Astrocyte of the spinal cord (primary cell): ENCODE results near the gene TIAM1.

ENCODE experiments used
- DNase-seq: peaks from one replicate; pipeline ENCODE4 v3.0.0; 2011; ENCODE audit warnings: low read depth, low spot score
- H3K4me3 ChIP-seq: 2 replicates; pipeline ENCODE4 v1.5.1; 2011; ENCODE audit warnings: low read depth, mild to moderate bottlenecking, low read length, moderate library complexity
- in situ Hi-C: cut with HindIII; loops from 2 replicates; pipeline ENCODE4 v1.10.0; 2017; ENCODE audit warnings: low sequenced_read_pairs
- TF ChIP-seq, protein P1 (sequence below): IDR thresholded peaks from 2 replicates; pipeline ENCODE4 v1.5.1; 2012; ENCODE audit warnings: low read depth, mild to moderate bottlenecking, low read length, inconsistent platforms

The TIAM1 gene

DNA sequence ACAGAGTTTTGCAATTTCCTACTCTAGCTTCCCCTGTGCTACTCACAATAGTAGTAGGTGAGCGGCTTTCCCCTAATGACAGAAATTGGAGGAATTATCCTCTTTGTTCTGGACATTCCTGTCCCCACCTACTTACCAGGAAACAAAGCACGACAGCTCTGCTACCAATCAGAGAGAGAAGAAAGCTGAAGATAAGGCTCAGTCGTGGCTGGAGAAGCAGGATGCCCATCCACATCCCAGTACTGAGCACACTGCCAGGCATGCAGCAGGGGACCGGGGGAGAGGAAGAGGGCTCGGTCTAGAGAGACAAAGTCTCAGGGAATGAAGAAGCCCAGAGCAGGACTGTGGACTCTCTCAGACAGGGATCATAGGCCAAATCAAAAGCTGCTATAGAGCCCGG lies 171.7 kb downstream of the TIAM1 start:
- in situ Hi-C loops = no loop called here
- H3K4me3 ChIP-seq = no peak overlapping the region
- TF ChIP-seq, protein P1, sequence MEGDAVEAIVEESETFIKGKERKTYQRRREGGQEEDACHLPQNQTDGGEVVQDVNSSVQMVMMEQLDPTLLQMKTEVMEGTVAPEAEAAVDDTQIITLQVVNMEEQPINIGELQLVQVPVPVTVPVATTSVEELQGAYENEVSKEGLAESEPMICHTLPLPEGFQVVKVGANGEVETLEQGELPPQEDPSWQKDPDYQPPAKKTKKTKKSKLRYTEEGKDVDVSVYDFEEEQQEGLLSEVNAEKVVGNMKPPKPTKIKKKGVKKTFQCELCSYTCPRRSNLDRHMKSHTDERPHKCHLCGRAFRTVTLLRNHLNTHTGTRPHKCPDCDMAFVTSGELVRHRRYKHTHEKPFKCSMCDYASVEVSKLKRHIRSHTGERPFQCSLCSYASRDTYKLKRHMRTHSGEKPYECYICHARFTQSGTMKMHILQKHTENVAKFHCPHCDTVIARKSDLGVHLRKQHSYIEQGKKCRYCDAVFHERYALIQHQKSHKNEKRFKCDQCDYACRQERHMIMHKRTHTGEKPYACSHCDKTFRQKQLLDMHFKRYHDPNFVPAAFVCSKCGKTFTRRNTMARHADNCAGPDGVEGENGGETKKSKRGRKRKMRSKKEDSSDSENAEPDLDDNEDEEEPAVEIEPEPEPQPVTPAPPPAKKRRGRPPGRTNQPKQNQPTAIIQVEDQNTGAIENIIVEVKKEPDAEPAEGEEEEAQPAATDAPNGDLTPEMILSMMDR = no peak
- no peak for DNase-seq

DNA sequence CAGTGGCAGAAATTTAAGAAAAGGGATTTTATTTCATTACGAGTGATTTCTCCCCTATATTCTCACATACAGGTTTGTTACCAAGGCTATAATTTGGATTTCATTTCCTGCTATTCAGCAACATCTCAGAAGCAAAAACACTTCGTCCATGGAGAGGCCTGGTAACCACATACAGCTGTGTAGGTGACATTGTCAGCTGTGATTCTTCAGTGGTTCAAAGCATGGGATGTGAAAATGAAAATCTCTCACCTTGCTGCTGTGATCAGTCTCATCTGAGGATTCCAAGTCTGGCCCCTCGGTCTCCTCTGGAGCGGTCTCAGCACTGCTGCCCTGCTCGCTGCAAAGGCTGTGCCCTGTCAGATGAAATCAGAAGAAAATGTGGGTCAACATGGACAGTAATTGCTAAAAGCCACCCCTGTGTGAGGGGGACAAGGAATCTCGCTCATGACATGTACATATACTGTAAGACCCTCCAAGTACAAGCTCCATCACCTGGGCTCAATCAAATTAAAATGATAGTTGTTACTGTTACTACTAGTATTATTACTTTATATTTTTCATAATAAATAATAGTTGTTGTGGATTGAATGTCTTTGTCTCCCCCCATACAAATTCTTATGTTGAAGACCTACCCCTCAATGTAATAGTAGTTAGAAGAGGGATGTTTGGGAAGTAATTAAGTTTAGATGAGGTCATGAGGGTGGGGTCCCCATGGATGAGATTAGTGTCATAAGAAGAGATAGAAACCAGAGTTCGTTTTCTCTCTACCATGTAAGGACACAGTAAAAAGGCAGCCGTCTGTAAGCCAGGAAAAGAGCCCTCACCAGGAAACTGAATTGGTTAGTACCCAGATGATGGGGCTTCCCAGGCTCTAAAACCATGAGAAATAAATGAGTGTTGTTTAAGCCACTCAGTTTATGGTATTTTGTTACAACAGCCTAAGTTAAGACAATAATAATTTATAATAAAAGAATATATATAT lies 179.1 kb downstream of the TIAM1 start:
- no peak overlapping the region for H3K4me3 ChIP-seq
- TF ChIP-seq, protein P1 = no peak
- no peak for DNase-seq
- in situ Hi-C loops = no loop called here

DNA sequence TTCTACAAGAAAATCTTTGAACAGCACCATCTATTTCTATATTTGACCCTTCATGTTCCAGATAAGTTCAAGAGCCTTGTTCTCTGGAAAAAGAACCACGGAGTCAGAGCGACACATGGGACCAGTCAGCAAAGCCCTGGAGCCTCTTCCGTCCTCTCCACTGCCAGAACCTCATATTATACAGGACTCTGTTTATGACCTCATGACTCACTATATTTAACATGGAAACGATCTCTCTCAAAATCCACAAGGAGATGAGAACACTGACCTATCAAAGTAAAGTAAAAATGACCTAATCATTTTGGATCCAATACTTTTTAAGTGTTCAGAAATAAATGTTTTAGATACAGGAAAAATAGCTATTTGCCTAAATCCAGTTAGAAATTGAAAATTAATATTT lies 181.2 kb downstream of the TIAM1 start:
- H3K4me3 ChIP-seq = no peak overlapping the region
- peak; percentile 70 for DNase-seq
- in situ Hi-C loops = no loop called here
- TF ChIP-seq, protein P1 = no peak

DNA sequence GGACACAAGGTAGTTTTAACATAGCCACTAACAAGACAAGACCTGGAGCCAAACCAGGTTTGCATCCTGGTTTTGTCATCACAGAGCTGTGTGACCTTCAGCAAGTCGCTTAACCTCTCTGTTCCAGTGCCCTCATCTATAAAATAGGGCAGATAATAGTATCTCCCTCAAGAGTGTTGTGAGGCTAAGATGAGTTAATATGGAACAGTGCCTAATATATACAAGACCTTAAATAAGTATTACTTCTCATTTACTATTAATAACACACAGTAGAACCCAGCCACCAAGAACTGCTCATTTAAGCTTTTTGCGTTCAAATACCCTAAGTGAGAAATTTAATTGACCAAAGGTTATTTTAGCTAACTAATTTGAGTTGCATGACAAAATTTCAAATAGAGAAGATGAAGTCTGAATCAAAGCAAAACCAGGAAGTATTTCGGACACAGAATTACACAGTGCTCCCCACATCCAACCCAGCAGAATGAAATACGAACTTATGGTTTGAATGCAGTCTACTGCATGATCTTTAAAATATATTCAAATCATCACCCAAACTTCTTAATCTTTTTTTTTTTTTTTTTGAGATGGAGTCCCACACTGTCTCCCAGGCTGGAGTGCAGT lies 181.9 kb downstream of the TIAM1 start:
- in situ Hi-C loops = no loop called here
- DNase-seq = no peak
- no peak overlapping the region for H3K4me3 ChIP-seq
- TF ChIP-seq, protein P1 = no peak

DNA sequence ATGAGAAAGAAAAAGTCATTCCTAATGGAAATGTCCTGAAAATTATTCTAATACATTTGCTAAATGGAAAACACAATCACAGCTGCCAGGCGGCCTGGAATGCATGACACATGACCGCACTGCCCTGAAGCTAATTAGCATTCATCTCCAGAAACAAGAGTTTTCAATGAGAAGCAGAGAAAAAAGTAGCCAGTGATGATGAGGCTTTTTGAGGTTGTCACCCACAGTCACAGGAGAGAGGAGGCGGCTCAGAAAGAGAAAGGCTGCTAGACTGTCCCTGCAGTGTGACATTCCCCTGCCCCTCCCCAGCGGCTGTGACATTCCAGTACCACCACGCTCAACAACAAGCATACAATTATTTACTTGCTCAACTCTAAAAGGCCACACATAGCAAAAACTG lies 182.9 kb downstream of the TIAM1 start:
- peak; percentile 50 for DNase-seq
- no peak overlapping the region for H3K4me3 ChIP-seq
- TF ChIP-seq, protein P1 = no peak
- in situ Hi-C loops = no loop called here

DNA sequence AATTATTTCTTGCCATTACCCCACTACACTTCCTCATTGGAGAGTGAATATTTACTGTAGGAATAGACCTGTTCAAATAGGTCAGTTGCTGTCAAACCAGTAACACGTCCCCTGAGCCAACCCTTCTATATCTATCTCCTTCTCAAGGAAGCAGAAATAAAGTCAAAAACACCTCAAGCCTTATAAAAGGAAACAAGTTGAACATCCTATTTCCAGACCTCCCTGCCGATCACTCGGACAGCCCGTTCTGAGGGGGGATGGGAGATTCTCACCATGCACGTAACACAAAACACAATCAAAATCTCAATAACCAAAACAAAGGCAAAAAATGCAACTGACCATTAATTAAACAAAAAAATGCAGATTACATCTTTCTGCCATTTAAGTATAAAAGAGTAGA lies 184.3 kb downstream of the TIAM1 start:
- no peak overlapping the region for H3K4me3 ChIP-seq
- DNase-seq = no peak
- in situ Hi-C loops = no loop called here
- TF ChIP-seq, protein P1 = no peak
